Epithelial cell of esophagus (primary cell): Measurements from ENCODE around the gene CRTC3.
A peak's percentile ranks its signal among the peaks of the same experiment; 100 is the strongest.
"Not testable (repeated sequence)": the region's sequence is repeated elsewhere in the genome, so short reads cannot be mapped to it uniquely, and the experiment has no call there.

Source experiments
- DNase-seq: peaks from one replicate; pipeline ENCODE4 v3.0.0; 2010; ENCODE audit warnings: low read depth
- H3K4me3 ChIP-seq: 2 replicates; pipeline ENCODE4 v1.5.1; 2011; ENCODE audit warnings: mild to moderate bottlenecking, low read length, control low read depth
- CTCF ChIP-seq: IDR thresholded peaks from 2 replicates; pipeline ENCODE4 v1.5.1; 2011; ENCODE audit warnings: low read depth, mild to moderate bottlenecking, low read length, control low read depth, inconsistent platforms; ENCODE audit not compliant: insufficient read depth; ENCODE audit errors: missing control alignments

CRTC3 gene

GRCh38 chr15:90667073-90667754 lies 137.5 kb downstream of the CRTC3 start:
- H3K4me3 ChIP-seq: no peak overlapping the region
- TF ChIP-seq CTCF: no peak
- DNase-seq: peak; percentile 13

GRCh38 chr15:90667755-90668345 lies 138.1 kb downstream of the CRTC3 start:
- H3K4me3 ChIP-seq, DNase-seq: not testable (repeated sequence)

GRCh38 chr15:90670631-90671030 lies 140.9 kb downstream of the CRTC3 start:
- not testable (repeated sequence) for DNase-seq, H3K4me3 ChIP-seq

- no peak for TF ChIP-seq CTCF
- H3K4me3 ChIP-seq: no peak overlapping the region
- DNase-seq: no peak
Observed at GRCh38 chr15:90671216-90671615, 141.5 kb downstream of the CRTC3 start.

- not testable (repeated sequence) for DNase-seq, H3K4me3 ChIP-seq
Observed at GRCh38 chr15:90673357-90673756, 143.6 kb downstream of the CRTC3 start.

- H3K4me3 ChIP-seq: no peak overlapping the region
- no peak for DNase-seq
- no peak for TF ChIP-seq CTCF
Observed at GRCh38 chr15:90674476-90674875, 144.8 kb downstream of the CRTC3 start.

GRCh38 chr15:90675464-90675863 lies 145.7 kb downstream of the CRTC3 start:
- no peak for DNase-seq
- no peak overlapping the region for H3K4me3 ChIP-seq

More at GRCh38 chr15:90675464-90675863, 145.7 kb downstream of the CRTC3 start:
- no peak for TF ChIP-seq CTCF
